Effector memory CD4-positive, alpha-beta T cell (primary cell): ENCODE measurements around the gene IDNK.

Experiments
- DNase-seq, 3 donors: peaks; one replicate each; pipeline ENCODE4 v3.0.0-alpha.2; 2020
- H3K27ac ChIP-seq: 2 replicates; pipeline ENCODE4 v1.7.0; 2013; ENCODE audit warnings: mild to moderate bottlenecking, low read length, moderate library complexity; ENCODE audit not compliant: insufficient read depth, poor library complexity, severe bottlenecking
- H3K27me3 ChIP-seq: replicated peaks from 2 replicates; pipeline ENCODE4 v1.7.0; 2013; ENCODE audit warnings: mild to moderate bottlenecking, low read length; ENCODE audit not compliant: insufficient read depth, control insufficient read depth, poor library complexity, severe bottlenecking
- H3K36me3 ChIP-seq: 2 replicates; pipeline ENCODE4 v1.7.0; 2013; ENCODE audit warnings: mild to moderate bottlenecking, low read length, moderate library complexity; ENCODE audit not compliant: control insufficient read depth, insufficient read depth
- H3K4me1 ChIP-seq: 2 replicates; pipeline ENCODE4 v1.7.0; 2013; ENCODE audit warnings: low read length, mild to moderate bottlenecking; ENCODE audit not compliant: control insufficient read depth, insufficient read depth, poor library complexity, severe bottlenecking
- H3K4me3 ChIP-seq: 2 replicates; pipeline ENCODE4 v1.7.0; 2013; ENCODE audit warnings: low read length, low read depth, mild to moderate bottlenecking; ENCODE audit not compliant: insufficient read depth, poor library complexity, severe bottlenecking
- H3K9me3 ChIP-seq: 2 replicates; pipeline ENCODE4 v1.7.0; 2013; ENCODE audit warnings: mild to moderate bottlenecking, low read length, moderate library complexity; ENCODE audit not compliant: control insufficient read depth

Gene IDNK

DNA sequence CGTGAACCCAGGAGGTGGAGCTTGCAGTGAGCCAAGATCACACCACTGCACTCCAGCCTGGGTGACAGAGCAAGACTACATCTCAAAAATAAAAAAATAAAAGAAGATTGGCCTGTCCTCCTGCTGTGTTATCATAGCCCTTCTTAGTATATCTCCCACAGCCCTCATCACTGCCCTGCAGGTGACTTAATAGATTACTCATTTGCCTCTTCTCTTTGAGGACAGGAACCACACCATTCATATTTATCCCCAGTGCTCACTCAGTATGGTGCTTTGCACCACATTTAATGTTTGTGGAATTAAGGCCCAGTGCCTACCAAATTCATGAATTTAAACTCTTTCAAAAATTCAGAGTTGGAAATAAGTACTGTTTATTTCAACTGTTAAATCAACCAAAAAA is 10.3 kb downstream of the IDNK start:
- no peaks in the 10 kb centered on the region for H3K9me3 ChIP-seq
- H3K36me3 ChIP-seq = no peaks in the 10 kb centered on the region
- no peak for DNase-seq
- H3K27ac ChIP-seq = no peak overlapping the region
- no peak overlapping the region for H3K4me3 ChIP-seq
- H3K27me3 ChIP-seq = no peaks in the 10 kb centered on the region
- no peaks in the 10 kb centered on the region for H3K4me1 ChIP-seq

DNA sequence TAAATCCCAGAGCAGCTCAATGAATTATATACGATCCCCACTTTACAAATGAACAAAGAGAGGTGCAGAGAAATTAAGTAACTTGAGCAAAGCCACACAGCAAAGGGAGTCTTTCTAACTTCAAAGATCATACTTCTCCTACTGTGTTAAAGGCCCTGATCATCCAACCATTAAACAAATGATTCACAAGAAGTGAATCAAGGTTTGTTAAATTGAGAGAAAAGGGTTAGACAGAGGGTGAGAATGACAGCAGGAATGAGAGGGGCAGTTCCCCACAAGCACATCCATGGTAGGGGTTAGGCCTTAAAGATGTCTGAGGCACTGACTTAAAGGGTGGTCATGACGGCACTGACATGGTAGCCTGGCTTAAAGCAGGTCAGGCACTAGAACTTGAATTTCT is 10.7 kb downstream of the IDNK start:
- DNase-seq = no peak
- no peaks in the 10 kb centered on the region for H3K4me1 ChIP-seq
- H3K9me3 ChIP-seq = no peaks in the 10 kb centered on the region

DNA sequence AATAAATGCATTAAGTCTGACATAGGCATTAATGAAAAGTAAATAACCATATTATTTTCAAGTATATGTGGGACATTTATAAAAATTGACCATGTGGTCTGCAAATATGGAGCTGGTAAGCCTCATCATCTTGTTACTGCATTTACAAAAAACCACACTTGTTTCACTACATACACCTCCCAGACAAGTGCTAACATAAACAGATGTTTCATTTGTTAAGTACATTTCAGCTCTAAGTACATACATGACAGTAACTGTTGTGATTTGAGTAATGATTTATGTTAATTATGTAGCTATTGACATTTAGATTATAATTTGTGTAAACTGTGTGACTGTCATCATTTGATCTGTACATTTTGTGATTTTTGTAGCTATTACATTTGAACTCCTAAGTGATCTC is 13.9 kb downstream of the IDNK start:
- H3K4me3 ChIP-seq = no peak overlapping the region
- H3K27ac ChIP-seq = no peak overlapping the region
- no peak for DNase-seq
- no peaks in the 10 kb centered on the region for H3K4me1 ChIP-seq
- H3K9me3 ChIP-seq = no peaks in the 10 kb centered on the region
- no peaks in the 10 kb centered on the region for H3K36me3 ChIP-seq
- no peaks in the 10 kb centered on the region for H3K27me3 ChIP-seq

More for the DNA sequence above, 10.7 kb downstream of the IDNK start:
- Histone ChIP-seq H3K27ac (no peak overlapping the region), H3K36me3 (no peaks in the 10 kb centered on the region), H3K27me3 (no peaks in the 10 kb centered on the region), H3K4me3 (no peak overlapping the region)

DNA sequence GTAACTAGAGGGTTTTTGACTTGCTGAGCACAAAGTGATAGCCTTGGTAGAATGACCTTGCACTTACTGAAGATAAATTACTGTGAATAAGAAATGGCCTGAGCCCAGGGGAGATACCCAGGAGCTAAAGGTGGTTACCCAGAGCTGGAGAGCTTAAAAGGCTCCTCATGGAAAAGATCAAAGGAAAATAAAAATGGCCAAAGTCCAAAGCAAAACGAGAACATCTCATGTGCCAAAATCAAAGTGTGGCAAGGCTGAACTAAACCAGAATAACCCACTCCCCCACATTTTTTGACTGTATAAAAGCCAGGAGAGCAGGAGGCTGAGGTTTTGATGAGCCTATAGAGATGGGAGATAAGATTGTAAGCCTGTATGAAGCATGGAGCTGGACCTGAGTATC is 14.4 kb downstream of the IDNK start:
- no peak for DNase-seq
- Histone ChIP-seq H3K9me3 (no peaks in the 10 kb centered on the region), H3K4me3 (no peak overlapping the region), H3K27me3 (no peaks in the 10 kb centered on the region), H3K27ac (no peak overlapping the region), H3K4me1 (no peaks in the 10 kb centered on the region), H3K36me3 (no peaks in the 10 kb centered on the region)

DNA sequence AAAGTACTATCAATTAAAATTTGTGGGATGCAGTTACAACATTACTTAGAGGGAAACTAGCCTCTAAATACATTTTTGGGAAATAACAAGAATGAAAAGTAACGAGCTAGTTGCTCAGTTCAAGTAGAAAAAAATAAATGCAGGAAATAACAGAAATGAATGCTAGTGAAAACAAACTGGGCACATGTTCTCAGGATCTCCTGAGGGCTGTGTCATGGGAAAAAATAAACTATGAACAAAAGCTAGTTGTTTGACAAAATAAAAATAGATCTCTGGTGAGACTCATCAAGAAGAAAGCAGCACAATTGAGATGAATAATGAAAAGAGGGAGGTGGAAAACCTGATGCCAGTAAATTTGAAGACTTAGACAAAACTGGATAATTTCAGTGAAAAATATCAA is 16.3 kb downstream of the IDNK start:
- Histone ChIP-seq H3K4me3 (no peak overlapping the region), H3K4me1 (no peaks in the 10 kb centered on the region), H3K27ac (no peak overlapping the region), H3K27me3 (no peaks in the 10 kb centered on the region), H3K36me3 (no peaks in the 10 kb centered on the region), H3K9me3 (no peaks in the 10 kb centered on the region)
- no peak for DNase-seq

DNA sequence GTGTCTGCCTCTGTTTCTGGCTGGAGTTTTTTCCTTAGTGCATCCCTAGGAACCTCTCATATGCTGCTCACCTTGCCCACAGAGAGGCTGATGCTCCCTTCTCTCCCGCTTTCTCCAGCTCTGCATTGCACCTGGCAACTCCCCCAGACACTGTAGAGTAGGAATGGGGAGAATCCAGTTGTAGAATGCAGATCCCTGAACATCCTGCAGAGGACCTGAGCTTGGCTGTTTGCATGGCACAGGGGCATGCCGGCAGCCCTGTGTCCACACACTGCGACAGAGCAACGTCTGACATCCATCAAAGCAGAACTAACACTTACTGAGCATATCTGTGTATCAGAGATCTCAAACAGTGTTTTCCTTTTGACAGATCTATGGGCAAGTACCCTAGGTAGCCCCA is 19.9 kb downstream of the IDNK start:
- DNase-seq = no peak
- no peaks in the 10 kb centered on the region for H3K9me3 ChIP-seq
- H3K4me3 ChIP-seq = no peak overlapping the region
- no peaks in the 10 kb centered on the region for H3K4me1 ChIP-seq
- H3K27me3 ChIP-seq = no peaks in the 10 kb centered on the region
- no peak overlapping the region for H3K27ac ChIP-seq
- no peaks in the 10 kb centered on the region for H3K36me3 ChIP-seq

DNA sequence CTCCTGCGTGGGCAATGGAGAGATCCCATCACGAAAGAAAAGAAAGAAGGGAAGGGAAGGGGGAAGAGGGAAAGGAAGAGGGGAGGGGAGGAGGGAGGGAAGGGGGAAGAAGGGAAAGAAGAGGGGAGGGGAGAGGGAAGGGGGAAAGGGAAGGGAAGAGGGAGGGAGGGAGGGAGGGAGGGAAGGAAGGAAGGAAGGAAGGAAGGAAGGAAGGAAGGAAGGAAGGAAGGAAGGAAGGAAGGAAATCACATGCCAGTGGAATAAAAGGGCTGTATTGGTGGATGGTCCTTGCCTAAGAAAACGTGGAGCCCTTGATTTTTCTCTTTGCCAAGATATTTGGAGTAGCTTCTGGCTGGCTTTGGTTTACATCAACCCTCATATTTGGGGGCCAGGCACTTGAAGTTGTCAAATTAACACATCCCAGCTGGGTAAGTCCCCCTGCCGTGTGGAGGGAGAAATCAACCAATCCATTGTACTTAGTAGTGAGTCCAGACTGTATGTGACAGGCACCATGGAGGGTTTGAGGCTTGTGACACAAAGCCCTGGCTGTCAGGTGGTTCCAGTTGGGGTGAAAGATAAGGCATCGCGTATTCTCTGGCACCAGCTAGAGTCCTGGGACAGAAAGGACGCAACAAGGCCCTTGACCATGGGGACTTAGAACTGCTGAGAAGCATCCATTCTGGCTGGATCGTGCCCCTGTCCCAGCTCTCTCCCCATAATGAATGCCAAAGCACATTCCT is 23.7 kb downstream of the IDNK start:
- H3K4me3 ChIP-seq = no peak overlapping the region
- no peaks in the 10 kb centered on the region for H3K4me1 ChIP-seq
- no peak overlapping the region for H3K27ac ChIP-seq
- no peaks in the 10 kb centered on the region for H3K9me3 ChIP-seq
- peaks cover 7% of the 10 kb centered on the region for H3K36me3 ChIP-seq
- DNase-seq = no peak
- H3K27me3 ChIP-seq = no peaks in the 10 kb centered on the region

DNA sequence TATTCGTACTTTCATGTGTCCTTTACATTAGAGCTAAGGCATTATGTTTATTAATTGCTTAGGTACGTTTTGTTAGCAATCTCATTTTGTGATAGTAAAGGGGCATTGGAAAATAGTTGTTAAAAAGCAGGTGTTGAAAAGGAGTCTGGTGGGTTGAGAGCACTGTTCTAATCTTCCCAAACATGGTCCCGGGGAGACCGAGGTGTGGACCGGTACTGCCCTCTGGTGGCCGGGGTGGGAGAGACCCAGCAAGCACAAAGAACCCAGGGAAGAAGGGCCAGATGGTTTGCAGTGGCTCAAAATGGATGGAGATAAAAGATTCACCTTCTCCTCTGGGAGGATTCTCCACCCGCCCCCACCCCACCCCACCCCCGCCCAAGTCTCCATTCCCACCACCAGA is 26.1 kb downstream of the IDNK start:
- Histone ChIP-seq H3K27me3 (no peaks in the 10 kb centered on the region), H3K9me3 (no peaks in the 10 kb centered on the region), H3K27ac (no peak overlapping the region), H3K36me3 (peaks cover 19% of the 10 kb centered on the region), H3K4me3 (no peak overlapping the region), H3K4me1 (no peaks in the 10 kb centered on the region)
- DNase-seq = peak; percentile 46 to 67 (median 49)

DNA sequence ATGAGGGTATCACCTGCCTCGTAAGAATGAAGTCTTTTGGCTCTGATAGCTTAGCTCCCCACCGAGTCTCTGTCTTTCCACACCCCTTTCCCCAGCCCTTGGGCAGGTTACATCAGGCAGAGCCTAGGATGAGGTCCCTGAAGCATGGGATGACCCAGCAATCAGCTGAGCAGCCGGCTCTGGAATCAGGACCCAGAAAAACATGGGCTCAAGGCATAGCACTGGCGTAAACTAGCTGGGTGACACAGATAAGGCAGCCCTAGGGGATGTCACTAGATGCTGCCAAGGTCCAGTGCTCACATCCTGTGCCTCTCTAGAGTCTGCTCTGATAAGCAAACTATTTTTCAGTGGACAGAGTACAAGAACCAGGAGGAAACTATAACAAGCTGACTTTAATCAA is 26.6 kb downstream of the IDNK start:
- H3K27ac ChIP-seq = no peak overlapping the region

DNA sequence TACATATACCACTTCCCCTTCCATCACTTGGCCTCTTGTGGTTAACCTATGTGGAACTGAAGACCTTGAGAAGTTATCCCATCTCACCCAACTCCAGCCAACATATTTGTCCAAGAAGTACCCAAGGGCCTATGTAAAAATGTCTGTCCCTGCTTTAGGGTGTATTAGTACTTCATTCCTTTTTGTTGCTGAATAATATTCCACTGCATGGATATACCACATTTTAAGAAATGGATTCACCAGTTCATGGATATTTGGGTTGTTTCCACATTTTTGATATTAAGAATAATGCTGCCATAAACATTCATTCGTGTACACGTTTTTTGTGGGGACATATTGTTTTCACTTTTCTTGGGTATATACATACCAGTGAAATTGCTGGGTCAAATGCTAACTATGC is 28.6 kb downstream of the IDNK start:
- H3K9me3 ChIP-seq = no peaks in the 10 kb centered on the region
- no peaks in the 10 kb centered on the region for H3K27me3 ChIP-seq
- H3K36me3 ChIP-seq = peaks cover 25% of the 10 kb centered on the region
- no peak overlapping the region for H3K27ac ChIP-seq
- DNase-seq = no peak
- H3K4me3 ChIP-seq = no peak overlapping the region
- H3K4me1 ChIP-seq = no peaks in the 10 kb centered on the region

More for the DNA sequence above, 26.6 kb downstream of the IDNK start:
- no peak for DNase-seq
- Histone ChIP-seq H3K27me3 (no peaks in the 10 kb centered on the region), H3K36me3 (peaks cover 19% of the 10 kb centered on the region), H3K4me1 (no peaks in the 10 kb centered on the region), H3K4me3 (no peak overlapping the region), H3K9me3 (no peaks in the 10 kb centered on the region)
